H9 (cell line): Measurements from ENCODE around the gene KCNMA1. TPM values are rescaled to one million over a fixed set of nuclear protein-coding genes. Genes with fewer than 3 reads are reported as not detected.

Experiments
- DNase-seq: peaks from one replicate; pipeline ENCODE4 v3.0.0-alpha.2; 2017
- H2AFZ ChIP-seq: one replicate; pipeline ENCODE4 v1.6.1; 2013; ENCODE audit warnings: mild to moderate bottlenecking, low read length, control low read depth, moderate library complexity
- H2AK5ac ChIP-seq: 2 replicates; pipeline ENCODE4 v1.6.1; 2013; ENCODE audit warnings: low read length, control low read depth, mixed read lengths; ENCODE audit not compliant: insufficient read length
- H2BK120ac ChIP-seq: one replicate; pipeline ENCODE4 v1.6.1; 2013; ENCODE audit warnings: low read depth, mild to moderate bottlenecking, low read length, control low read depth, inconsistent platforms; ENCODE audit not compliant: poor library complexity, severe bottlenecking
- H2BK12ac ChIP-seq: 2 replicates; pipeline ENCODE4 v1.6.1; 2013; ENCODE audit warnings: low read length, control low read depth, mixed read lengths, low read depth; ENCODE audit not compliant: insufficient read length
- H2BK15ac ChIP-seq: 2 replicates; pipeline ENCODE4 v1.6.1; 2013; ENCODE audit warnings: low read depth, low read length, control low read depth
- H2BK20ac ChIP-seq: one replicate; pipeline ENCODE4 v1.6.1; 2013; ENCODE audit warnings: low read depth, mild to moderate bottlenecking, low read length, control low read depth, inconsistent platforms; ENCODE audit not compliant: poor library complexity, severe bottlenecking
- H2BK5ac ChIP-seq: 2 replicates; pipeline ENCODE4 v1.6.1; 2013; ENCODE audit warnings: low read length, control low read depth, mixed read lengths; ENCODE audit not compliant: insufficient read length
- H3K14ac ChIP-seq: 2 replicates; pipeline ENCODE4 v1.6.1; 2013; ENCODE audit warnings: low read length, control low read depth; ENCODE audit not compliant: insufficient read depth
- H3K18ac ChIP-seq: 2 replicates; pipeline ENCODE4 v1.6.1; 2013; ENCODE audit warnings: low read depth, mild to moderate bottlenecking, mixed read lengths, low read length, control low read depth; ENCODE audit not compliant: insufficient read length
- H3K23ac ChIP-seq: 2 replicates; pipeline ENCODE4 v1.6.1; 2013; ENCODE audit warnings: low read length, control low read depth, mixed read lengths, low read depth; ENCODE audit not compliant: insufficient read length
- H3K23me2 ChIP-seq: 2 replicates; pipeline ENCODE4 v1.6.1; 2013; ENCODE audit warnings: low read depth, mild to moderate bottlenecking, mixed read lengths, low read length, control low read depth; ENCODE audit not compliant: insufficient read length, poor library complexity, severe bottlenecking
- H3K27ac ChIP-seq: 2 replicates; pipeline ENCODE4 v1.5.1; 2013; ENCODE audit warnings: low read length, control low read depth, mixed read lengths, low read depth; ENCODE audit not compliant: insufficient read length
- H3K27me3 ChIP-seq: 2 replicates; pipeline ENCODE4 v1.6.1; 2013; ENCODE audit warnings: low read length, control low read depth, inconsistent platforms; ENCODE audit not compliant: insufficient read depth
- H3K4ac ChIP-seq: 2 replicates; pipeline ENCODE4 v1.6.1; 2013; ENCODE audit warnings: low read depth, mild to moderate bottlenecking, control low read depth, inconsistent platforms, low read length, moderate library complexity
- H3K4me1 ChIP-seq: 2 replicates; pipeline ENCODE4 v1.6.1; 2013; ENCODE audit warnings: low read length, control low read depth, inconsistent platforms; ENCODE audit not compliant: insufficient read depth
- H3K4me2 ChIP-seq: 2 replicates; pipeline ENCODE4 v1.6.1; 2013; ENCODE audit warnings: low read length, control low read depth, mixed read lengths; ENCODE audit not compliant: insufficient read length, insufficient read depth
- H3K56ac ChIP-seq: 2 replicates; pipeline ENCODE4 v1.6.1; 2013; ENCODE audit warnings: low read depth, mild to moderate bottlenecking, mixed read lengths, low read length, control low read depth; ENCODE audit not compliant: insufficient read length
- H3K79me1 ChIP-seq: 2 replicates; pipeline ENCODE4 v1.6.1; 2013; ENCODE audit warnings: low read depth, mild to moderate bottlenecking, moderate library complexity, low read length, control low read depth, inconsistent platforms; ENCODE audit not compliant: insufficient read depth, poor library complexity, severe bottlenecking
- H3K79me2 ChIP-seq: 2 replicates; pipeline ENCODE4 v1.6.1; 2013; ENCODE audit warnings: low read length, control low read depth, inconsistent platforms; ENCODE audit not compliant: insufficient read depth
- H3K9ac ChIP-seq: 2 replicates; pipeline ENCODE4 v1.6.1; 2013; ENCODE audit warnings: low read length, control low read depth, mixed read lengths; ENCODE audit not compliant: insufficient read length; ENCODE audit errors: extremely low read depth
- H3K9me3 ChIP-seq: one replicate; pipeline ENCODE4 v1.6.1; 2013; ENCODE audit warnings: low read depth, low read length, inconsistent platforms; ENCODE audit not compliant: control insufficient read depth
- H3T11ph ChIP-seq: one replicate; pipeline ENCODE4 v1.6.1; 2013; ENCODE audit warnings: mild to moderate bottlenecking, low read length, control low read depth, inconsistent platforms
- H4K20me1 ChIP-seq: one replicate; pipeline ENCODE4 v1.6.1; 2013; ENCODE audit not compliant: control insufficient read depth, insufficient read length, insufficient read depth
- H4K5ac ChIP-seq: 2 replicates; pipeline ENCODE4 v1.6.1; 2013; ENCODE audit warnings: low read depth, mild to moderate bottlenecking, mixed read lengths, low read length, control low read depth; ENCODE audit not compliant: insufficient read length
- H4K8ac ChIP-seq: replicated peaks from 2 replicates; pipeline ENCODE4 v1.6.1; 2013; ENCODE audit warnings: low read length, control low read depth, mixed read lengths, low read depth; ENCODE audit not compliant: insufficient read length
- H4K91ac ChIP-seq: 2 replicates; pipeline ENCODE4 v1.6.1; 2013; ENCODE audit warnings: low read depth, mild to moderate bottlenecking, moderate library complexity, mixed read lengths, low read length, control low read depth; ENCODE audit not compliant: insufficient read length
- H3K27ac Mint-ChIP-seq, 3 experiments: 2 replicates in 2 of 3; 3 replicates in 1 of 3; pipeline ENCODE4 v1.8.0; 2020 to 2021; ENCODE audit warnings: mixed read lengths in 3 of 3, mild to moderate bottlenecking in 1 of 3, moderate library complexity in 1 of 3
- H3K27me3 Mint-ChIP-seq: 2 replicates; pipeline ENCODE4 v1.8.0; 2021; ENCODE audit warnings: low read depth, mild to moderate bottlenecking, moderate library complexity, mixed read lengths
- H3K36me3 Mint-ChIP-seq, 3 experiments: 2 replicates in 2 of 3; 3 replicates in 1 of 3; pipeline ENCODE4 v1.8.0; 2020 to 2021; ENCODE audit warnings: low read depth in 3 of 3, mixed read lengths in 3 of 3; ENCODE audit not compliant: insufficient read depth in 1 of 3
- H3K4me1 Mint-ChIP-seq, 2 experiments: 2 replicates each; pipeline ENCODE4 v1.8.0; 2020; ENCODE audit warnings: mixed read lengths in 2 of 2
- H3K4me3 Mint-ChIP-seq, 2 experiments: 2 replicates in 1 of 2; 3 replicates in 1 of 2; pipeline ENCODE4 v1.8.0; 2020 to 2021; ENCODE audit warnings: mild to moderate bottlenecking in 2 of 2, mixed read lengths in 2 of 2, moderate library complexity in 1 of 2
- H3K9me3 Mint-ChIP-seq, 2 experiments: 2 replicates in 1 of 2; 3 replicates in 1 of 2; pipeline ENCODE4 v1.8.0; 2020; ENCODE audit warnings: mild to moderate bottlenecking in 2 of 2, mixed read lengths in 2 of 2, moderate library complexity in 1 of 2
- CTCF ChIP-seq: fragments of 200-600 bp; sonication (generic); conservative IDR thresholded peaks from 3 replicates; pipeline ENCODE4 v1.8.0; 2021; ENCODE audit warnings: antibody characterized with exemption, mild to moderate bottlenecking
- WGBS: extraction: QIAGEN DNeasy Blood & Tissue Kit; methylation state at CpG from one replicate; pipeline ENCODE4 v1.1.7; 2013; ENCODE audit warnings: missing lambda C conversion rate, low lambda C conversion rate, mixed read lengths; ENCODE audit not compliant: insufficient read length; ENCODE audit errors: extremely low coverage; 5-methylcytosine and 5-hydroxymethylcytosine counted together
- total RNA-seq: library from RNA; stranded (reverse); gene quantifications from 2 replicates; pipeline ENCODE4 v1.2.1, GENCODE V29; 2021

KCNMA1 gene
- total RNA-seq, 1 experiment from 2014 or later, result 2.0 TPM

- H4K20me1 ChIP-seq, result no peaks in the 10 kb centered on the region
- H3K56ac ChIP-seq, result no peak overlapping the region
- H3K27me3 Mint-ChIP-seq, result peaks cover 4% of the 10 kb centered on the region
- no peak overlapping the region for H3K4me2 ChIP-seq
- no peak overlapping the region for H3K27ac ChIP-seq
- H3K18ac ChIP-seq, result no peak overlapping the region
- no peak overlapping the region for H3T11ph ChIP-seq
- no CpG with 5 or more reads among the region's 3 CpGs for WGBS
- H3K27me3 ChIP-seq, result no peaks in the 10 kb centered on the region
- no peak overlapping the region for H2BK15ac ChIP-seq
- no peak overlapping the region for H2AFZ ChIP-seq
- TF ChIP-seq CTCF, result no peak
- DNase-seq, result no peak
- peaks cover 29 to 32% of the 10 kb centered on the region in 2 experiments for H3K4me1 Mint-ChIP-seq
- H3K27ac Mint-ChIP-seq, result no peak overlapping the region
- H3K36me3 Mint-ChIP-seq, result no peaks in the 10 kb centered on the region
- H4K91ac ChIP-seq, result no peak overlapping the region
- no peaks in the 10 kb centered on the region for H3K9me3 ChIP-seq
- no peak overlapping the region for H2AK5ac ChIP-seq
- no peak overlapping the region for H3K23ac ChIP-seq
- no peaks in the 10 kb centered on the region for H3K23me2 ChIP-seq
- H2BK12ac ChIP-seq, result no peak overlapping the region
- peaks cover 4% of the 10 kb centered on the region; the same call in 1 of the 2 replicates for H3K4me1 ChIP-seq
- H3K9ac ChIP-seq, result no peak overlapping the region
- H3K4me3 Mint-ChIP-seq, result no peak overlapping the region
- H2BK120ac ChIP-seq, result no peak overlapping the region
- no peak overlapping the region for H3K14ac ChIP-seq
- no peak overlapping the region for H2BK20ac ChIP-seq
- H3K9me3 Mint-ChIP-seq, result no peaks in the 10 kb centered on the region
- H3K4ac ChIP-seq, result no peak overlapping the region
- no peak overlapping the region for H4K8ac ChIP-seq
- no peaks in the 10 kb centered on the region for H3K79me1 ChIP-seq
- H4K5ac ChIP-seq, result no peak overlapping the region
- no peak overlapping the region for H2BK5ac ChIP-seq
- no peaks in the 10 kb centered on the region for H3K79me2 ChIP-seq
Observed at GRCh38 chr10:77144656-77145055, 493.0 kb downstream of the KCNMA1 start.
